ENCODE data around the gene TCF12. TPM values are rescaled to one million over a fixed set of nuclear protein-coding genes. Genes with fewer than 3 reads are reported as not detected.

The TCF12 gene
- total RNA-seq, 1 experiment from 2014 or later = 189 TPM

- Histone ChIP-seq H3K4me3 (ENCODE audit: low read length) (peak overlapping the region; percentile 33), H3K27me3 (ENCODE audit: low read length) (no peaks in the 10 kb centered on the region), H3K36me3 (ENCODE audit: insufficient read depth, low read length) (no peaks in the 10 kb centered on the region), H3K4me1 (ENCODE audit: low read length) (peaks cover 15% of the 10 kb centered on the region), H2AFZ (ENCODE audit: low read length) (peak overlapping the region; percentile 14; the same call in 1 of the 2 replicates), H3K9me3 (ENCODE audit: low read length) (no peaks in the 10 kb centered on the region), H3K79me2 (ENCODE audit: low read length) (no peaks in the 10 kb centered on the region), H3K9ac (ENCODE audit: low read length) (no peak overlapping the region), H4K20me1 (ENCODE audit: insufficient read depth, low read depth, low read length) (no peaks in the 10 kb centered on the region), H3K9me2 (replicated peaks; ENCODE audit: insufficient read depth, low read length) (no peaks in the 10 kb centered on the region), H3K27ac (ENCODE audit: low read length) (no peak overlapping the region), H3K4me2 (ENCODE audit: low read depth, low read length, poor library complexity, severe bottlenecking) (peak overlapping the region; percentile 57)
- no peak for DNase-seq
Observed at GRCh38 chr15:56906766-56907165, 11.7 kb upstream of the TCF12 start.

- Histone ChIP-seq H2AFZ (ENCODE audit: low read length) (no peak overlapping the region), H3K27me3 (ENCODE audit: low read length) (no peaks in the 10 kb centered on the region), H3K27ac (ENCODE audit: low read length) (no peak overlapping the region), H3K9me3 (ENCODE audit: low read length) (no peaks in the 10 kb centered on the region), H3K79me2 (ENCODE audit: low read length) (no peaks in the 10 kb centered on the region), H3K9ac (ENCODE audit: low read length) (no peak overlapping the region), H3K4me3 (ENCODE audit: low read length) (no peak overlapping the region), H3K4me2 (ENCODE audit: low read depth, low read length, poor library complexity, severe bottlenecking) (no peak overlapping the region), H4K20me1 (ENCODE audit: insufficient read depth, low read depth, low read length) (no peaks in the 10 kb centered on the region), H3K4me1 (ENCODE audit: low read length) (peaks cover 15% of the 10 kb centered on the region), H3K36me3 (ENCODE audit: insufficient read depth, low read length) (no peaks in the 10 kb centered on the region), H3K9me2 (replicated peaks; ENCODE audit: insufficient read depth, low read length) (no peaks in the 10 kb centered on the region)
- no peak for DNase-seq
Observed at GRCh38 chr15:56910801-56911200, 7.6 kb upstream of the TCF12 start.

GRCh38 chr15:56913241-56913640, 5.2 kb upstream of the TCF12 start:
- H3K36me3 ChIP-seq (ENCODE audit: insufficient read depth, low read length) = no peaks in the 10 kb centered on the region
- no peaks in the 10 kb centered on the region for H3K9me2 ChIP-seq (replicated peaks; ENCODE audit: insufficient read depth, low read length)
- H3K4me3 ChIP-seq (ENCODE audit: low read length) = no peak overlapping the region
- peaks cover 10% of the 10 kb centered on the region for H3K4me1 ChIP-seq (ENCODE audit: low read length)
- no peak overlapping the region for H3K27ac ChIP-seq (ENCODE audit: low read length)
- no peak overlapping the region for H2AFZ ChIP-seq (ENCODE audit: low read length)
- no peak overlapping the region for H3K9ac ChIP-seq (ENCODE audit: low read length)
- no peaks in the 10 kb centered on the region for H3K79me2 ChIP-seq (ENCODE audit: low read length)
- no peak for DNase-seq
- H3K27me3 ChIP-seq (ENCODE audit: low read length) = no peaks in the 10 kb centered on the region
- no peak overlapping the region for H3K4me2 ChIP-seq (ENCODE audit: low read depth, low read length, poor library complexity, severe bottlenecking)
- H3K9me3 ChIP-seq (ENCODE audit: low read length) = no peaks in the 10 kb centered on the region
- H4K20me1 ChIP-seq (ENCODE audit: insufficient read depth, low read depth, low read length) = no peaks in the 10 kb centered on the region

GRCh38 chr15:56913670-56914069, 4.8 kb upstream of the TCF12 start:
- Histone ChIP-seq H3K36me3 (ENCODE audit: insufficient read depth, low read length) (no peaks in the 10 kb centered on the region), H3K9ac (ENCODE audit: low read length) (no peak overlapping the region), H2AFZ (ENCODE audit: low read length) (no peak overlapping the region), H3K9me2 (replicated peaks; ENCODE audit: insufficient read depth, low read length) (no peaks in the 10 kb centered on the region), H3K9me3 (ENCODE audit: low read length) (no peaks in the 10 kb centered on the region), H3K27ac (ENCODE audit: low read length) (no peak overlapping the region), H4K20me1 (ENCODE audit: insufficient read depth, low read depth, low read length) (no peaks in the 10 kb centered on the region), H3K79me2 (ENCODE audit: low read length) (no peaks in the 10 kb centered on the region), H3K27me3 (ENCODE audit: low read length) (no peaks in the 10 kb centered on the region), H3K4me3 (ENCODE audit: low read length) (no peak overlapping the region), H3K4me2 (ENCODE audit: low read depth, low read length, poor library complexity, severe bottlenecking) (no peak overlapping the region), H3K4me1 (ENCODE audit: low read length) (peaks cover 10% of the 10 kb centered on the region)
- DNase-seq = no peak

- no peak overlapping the region for H3K4me3 ChIP-seq (ENCODE audit: low read length)
- H3K9ac ChIP-seq (ENCODE audit: low read length) = no peak overlapping the region
- no peaks in the 10 kb centered on the region for H3K36me3 ChIP-seq (ENCODE audit: insufficient read depth, low read length)
- H3K9me3 ChIP-seq (ENCODE audit: low read length) = no peaks in the 10 kb centered on the region
- no peak for DNase-seq
- H3K4me1 ChIP-seq (ENCODE audit: low read length) = peaks cover 16% of the 10 kb centered on the region
- no peak overlapping the region for H3K27ac ChIP-seq (ENCODE audit: low read length)
- H3K27me3 ChIP-seq (ENCODE audit: low read length) = no peaks in the 10 kb centered on the region
- H3K79me2 ChIP-seq (ENCODE audit: low read length) = peaks cover 19% of the 10 kb centered on the region
- H3K9me2 ChIP-seq (replicated peaks; ENCODE audit: insufficient read depth, low read length) = no peaks in the 10 kb centered on the region
- H3K4me2 ChIP-seq (ENCODE audit: low read depth, low read length, poor library complexity, severe bottlenecking) = no peak overlapping the region
- H4K20me1 ChIP-seq (ENCODE audit: insufficient read depth, low read depth, low read length) = no peaks in the 10 kb centered on the region
- H2AFZ ChIP-seq (ENCODE audit: low read length) = no peak overlapping the region
Observed at GRCh38 chr15:56915888-56916287, 2.6 kb upstream of the TCF12 start.

GRCh38 chr15:56916825-56917477, 1.5 kb upstream of the TCF12 start:
- no peaks in the 10 kb centered on the region for H3K27me3 ChIP-seq (ENCODE audit: low read length)
- no peaks in the 10 kb centered on the region for H3K9me3 ChIP-seq (ENCODE audit: low read length)
- H2AFZ ChIP-seq (ENCODE audit: low read length) = no peak overlapping the region
- H3K79me2 ChIP-seq (ENCODE audit: low read length) = peaks cover 30% of the 10 kb centered on the region
- peak overlapping the region; percentile 87 for H3K4me3 ChIP-seq (ENCODE audit: low read length)
- no peak overlapping the region for H3K27ac ChIP-seq (ENCODE audit: low read length)
- DNase-seq = no peak
- H3K4me1 ChIP-seq (ENCODE audit: low read length) = peaks cover 26% of the 10 kb centered on the region
- no peaks in the 10 kb centered on the region for H4K20me1 ChIP-seq (ENCODE audit: insufficient read depth, low read depth, low read length)
- 0 out of 2 replicates have a peak overlapping the region, but pooled peaks have one; percentile 94 for H3K9ac ChIP-seq (ENCODE audit: low read length)
- H3K4me2 ChIP-seq (ENCODE audit: low read depth, low read length, poor library complexity, severe bottlenecking) = peak overlapping the region; percentile 82
- peaks cover 1% of the 10 kb centered on the region; the same call in 1 of the 2 replicates for H3K36me3 ChIP-seq (ENCODE audit: insufficient read depth, low read length)
- H3K9me2 ChIP-seq (replicated peaks; ENCODE audit: insufficient read depth, low read length) = no peaks in the 10 kb centered on the region

GRCh38 chr15:56917652-56918045, 795 bp upstream of the TCF12 start:
- H2AFZ ChIP-seq (ENCODE audit: low read length) = peak overlapping the region; percentile 88
- H4K20me1 ChIP-seq (ENCODE audit: insufficient read depth, low read depth, low read length) = no peaks in the 10 kb centered on the region
- H3K4me1 ChIP-seq (ENCODE audit: low read length) = peaks cover 33% of the 10 kb centered on the region
- peaks cover 8% of the 10 kb centered on the region; the same call in 1 of the 2 replicates for H3K36me3 ChIP-seq (ENCODE audit: insufficient read depth, low read length)
- H3K79me2 ChIP-seq (ENCODE audit: low read length) = peaks cover 37% of the 10 kb centered on the region
- peak overlapping the region; percentile 94 for H3K9ac ChIP-seq (ENCODE audit: low read length)
- no peaks in the 10 kb centered on the region for H3K27me3 ChIP-seq (ENCODE audit: low read length)
- H3K9me3 ChIP-seq (ENCODE audit: low read length) = no peaks in the 10 kb centered on the region
- no peak overlapping the region for H3K27ac ChIP-seq (ENCODE audit: low read length)
- H3K9me2 ChIP-seq (replicated peaks; ENCODE audit: insufficient read depth, low read length) = no peaks in the 10 kb centered on the region
- DNase-seq = peak; percentile 57
- peak overlapping the region; percentile 82 for H3K4me2 ChIP-seq (ENCODE audit: low read depth, low read length, poor library complexity, severe bottlenecking)
- H3K4me3 ChIP-seq (ENCODE audit: low read length) = peak overlapping the region; percentile 87

GRCh38 chr15:56919031-56919608, 676 bp downstream of the TCF12 start:
- Histone ChIP-seq H3K9me3 (ENCODE audit: low read length) (no peaks in the 10 kb centered on the region), H2AFZ (ENCODE audit: low read length) (peak overlapping the region; percentile 68; the same call in 1 of the 2 replicates), H3K27ac (ENCODE audit: low read length) (peak overlapping the region; percentile 64), H3K4me1 (ENCODE audit: low read length) (peaks cover 46% of the 10 kb centered on the region), H3K27me3 (ENCODE audit: low read length) (no peaks in the 10 kb centered on the region), H3K9ac (ENCODE audit: low read length) (peak overlapping the region; percentile 94), H3K4me2 (ENCODE audit: low read depth, low read length, poor library complexity, severe bottlenecking) (peak overlapping the region; percentile 82), H4K20me1 (ENCODE audit: insufficient read depth, low read depth, low read length) (no peaks in the 10 kb centered on the region), H3K36me3 (ENCODE audit: insufficient read depth, low read length) (peaks cover 21% of the 10 kb centered on the region), H3K9me2 (replicated peaks; ENCODE audit: insufficient read depth, low read length) (no peaks in the 10 kb centered on the region), H3K79me2 (ENCODE audit: low read length) (peaks cover 51% of the 10 kb centered on the region), H3K4me3 (ENCODE audit: low read length) (peak overlapping the region; percentile 87)
- DNase-seq = peak; percentile 81
